Suprapubic skin (tissue), 4 donors: ENCODE measurements around the gene ERVK3-1. TPM values are rescaled to one million over a fixed set of nuclear protein-coding genes. Genes with fewer than 3 reads are reported as not detected.

Source experiments
- DNase-seq, 2 donors: peaks; one replicate each; pipeline ENCODE4 v3.0.0-alpha.2; 2019; ENCODE audit warnings: low spot score in 2 of 2
- H3K27ac ChIP-seq: fragments of 200-600 bp; sonication (generic); one replicate; pipeline ENCODE4 v1.5.1; 2019
- H3K27me3 ChIP-seq: fragments of 200-600 bp; sonication (generic); one replicate; pipeline ENCODE4 v1.5.1; 2019
- H3K36me3 ChIP-seq: fragments of 200-600 bp; sonication (generic); one replicate; pipeline ENCODE4 v1.5.1; 2019
- H3K4me1 ChIP-seq: fragments of 200-600 bp; sonication (generic); one replicate; pipeline ENCODE4 v1.5.1; 2019
- H3K4me3 ChIP-seq: fragments of 200-600 bp; sonication (generic); one replicate; pipeline ENCODE4 v1.5.1; 2019; ENCODE audit warnings: mild to moderate bottlenecking
- H3K9me3 ChIP-seq: fragments of 200-600 bp; sonication (generic); one replicate; pipeline ENCODE4 v1.5.1; 2019
- EP300 ChIP-seq: sonication (generic); formaldehyde crosslinking; IDR thresholded peaks from one replicate; pipeline ENCODE4 v1.6.1; 2017; ENCODE audit warnings: antibody characterized with exemption
- POLR2A ChIP-seq, 2 donors: fragments of 450-650 bp; IDR thresholded peaks; one replicate each; pipeline ENCODE4 v1.6.1; 2017; ENCODE audit warnings: antibody characterized with exemption in 2 of 2, mild to moderate bottlenecking in 2 of 2, moderate library complexity in 2 of 2
- POLR2AphosphoS5 ChIP-seq, 3 donors: sonication (generic); formaldehyde crosslinking; IDR thresholded peaks; one replicate each; pipeline ENCODE4 v1.6.1; 2017; ENCODE audit warnings: antibody characterized with exemption in 3 of 3
- WGBS: methylation state at CpG from one replicate; pipeline ENCODE4 v1.1.5; 2018; 5-methylcytosine and 5-hydroxymethylcytosine counted together
- total RNA-seq, 4 donors: library from RNA; depleted of rRNA; stranded (reverse); fragments of >200 nt; gene quantifications; one replicate each; pipeline ENCODE4 v1.1.0, GENCODE V29; 2016
- TF ChIP-seq, protein P1 (sequence below), 2 donors: fragments of 200-600 bp in 1 of 2; fragments of 450-650 bp in 1 of 2; sonication (generic) in 1 of 2; IDR thresholded peaks; one replicate each; pipeline ENCODE4 v1.5.1; 2016 to 2019; ENCODE audit warnings: antibody characterized with exemption in 2 of 2, mild to moderate bottlenecking in 1 of 2, moderate library complexity in 1 of 2

ERVK3-1 gene
- total RNA-seq, 4 donors from 2014 or later: 36.9 to 70.3 (median 42.1) TPM

DNA sequence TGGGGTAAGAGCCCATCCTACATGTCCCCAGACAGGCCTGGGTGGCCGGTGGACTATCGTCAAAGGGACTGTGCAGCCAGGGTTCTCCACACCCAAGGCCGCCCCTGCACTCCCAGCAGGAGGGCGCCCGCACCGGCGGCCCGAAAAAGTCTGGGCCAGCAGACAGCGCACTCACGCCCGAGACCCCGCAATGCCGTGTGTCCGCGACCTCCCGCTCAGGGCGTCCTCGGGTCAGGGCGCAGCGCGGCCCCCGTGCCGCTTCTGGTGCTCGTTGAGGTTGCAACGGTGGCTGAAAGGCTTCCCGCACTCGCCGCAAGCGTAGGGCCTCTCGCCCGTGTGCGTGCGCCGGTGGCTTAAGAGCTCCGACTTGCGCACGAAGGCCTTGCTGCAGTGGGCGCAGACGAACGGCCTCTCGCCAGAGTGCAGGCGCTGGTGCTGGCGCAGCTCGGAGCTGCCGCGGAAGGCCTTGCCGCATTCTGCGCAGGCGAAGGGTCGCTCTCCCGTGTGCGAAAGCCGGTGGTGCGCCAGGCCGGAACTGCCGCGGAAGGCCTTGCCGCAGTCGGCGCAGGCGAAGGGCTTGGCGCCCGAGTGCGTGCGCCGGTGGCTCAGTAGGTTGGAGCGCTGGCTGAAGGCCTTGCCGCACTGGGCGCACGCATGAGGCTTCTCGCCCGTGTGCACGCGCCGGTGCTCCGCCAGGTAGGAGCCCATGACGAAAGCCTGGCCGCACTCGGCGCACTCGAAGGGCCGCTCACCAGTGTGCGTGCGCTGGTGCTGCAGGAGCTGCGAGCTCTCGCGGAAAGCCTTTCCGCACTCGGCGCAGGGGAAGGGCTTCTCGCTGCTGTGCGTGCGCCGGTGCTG, 51.0 kb downstream of the ERVK3-1 start:
- TF ChIP-seq POLR2AphosphoS5 (IDR thresholded peaks at IDR 0.05) (no peak), EP300 (no peak), POLR2A (IDR thresholded peaks at IDR 0.05) (no peak)
- TF ChIP-seq, protein P1, sequence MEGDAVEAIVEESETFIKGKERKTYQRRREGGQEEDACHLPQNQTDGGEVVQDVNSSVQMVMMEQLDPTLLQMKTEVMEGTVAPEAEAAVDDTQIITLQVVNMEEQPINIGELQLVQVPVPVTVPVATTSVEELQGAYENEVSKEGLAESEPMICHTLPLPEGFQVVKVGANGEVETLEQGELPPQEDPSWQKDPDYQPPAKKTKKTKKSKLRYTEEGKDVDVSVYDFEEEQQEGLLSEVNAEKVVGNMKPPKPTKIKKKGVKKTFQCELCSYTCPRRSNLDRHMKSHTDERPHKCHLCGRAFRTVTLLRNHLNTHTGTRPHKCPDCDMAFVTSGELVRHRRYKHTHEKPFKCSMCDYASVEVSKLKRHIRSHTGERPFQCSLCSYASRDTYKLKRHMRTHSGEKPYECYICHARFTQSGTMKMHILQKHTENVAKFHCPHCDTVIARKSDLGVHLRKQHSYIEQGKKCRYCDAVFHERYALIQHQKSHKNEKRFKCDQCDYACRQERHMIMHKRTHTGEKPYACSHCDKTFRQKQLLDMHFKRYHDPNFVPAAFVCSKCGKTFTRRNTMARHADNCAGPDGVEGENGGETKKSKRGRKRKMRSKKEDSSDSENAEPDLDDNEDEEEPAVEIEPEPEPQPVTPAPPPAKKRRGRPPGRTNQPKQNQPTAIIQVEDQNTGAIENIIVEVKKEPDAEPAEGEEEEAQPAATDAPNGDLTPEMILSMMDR (IDR thresholded peaks at IDR 0.05): no peak
- peak overlapping the region; percentile 27 for H3K4me3 ChIP-seq
- H3K27me3 ChIP-seq: peaks cover 31% of the 10 kb centered on the region
- no peaks in the 10 kb centered on the region for H3K9me3 ChIP-seq
- 52% methylated on average over 8 of the region's 94 CpGs for WGBS
- H3K4me1 ChIP-seq: peaks cover 8% of the 10 kb centered on the region
- no peak overlapping the region for H3K27ac ChIP-seq
- H3K36me3 ChIP-seq: no peaks in the 10 kb centered on the region
- DNase-seq: no peak

DNA sequence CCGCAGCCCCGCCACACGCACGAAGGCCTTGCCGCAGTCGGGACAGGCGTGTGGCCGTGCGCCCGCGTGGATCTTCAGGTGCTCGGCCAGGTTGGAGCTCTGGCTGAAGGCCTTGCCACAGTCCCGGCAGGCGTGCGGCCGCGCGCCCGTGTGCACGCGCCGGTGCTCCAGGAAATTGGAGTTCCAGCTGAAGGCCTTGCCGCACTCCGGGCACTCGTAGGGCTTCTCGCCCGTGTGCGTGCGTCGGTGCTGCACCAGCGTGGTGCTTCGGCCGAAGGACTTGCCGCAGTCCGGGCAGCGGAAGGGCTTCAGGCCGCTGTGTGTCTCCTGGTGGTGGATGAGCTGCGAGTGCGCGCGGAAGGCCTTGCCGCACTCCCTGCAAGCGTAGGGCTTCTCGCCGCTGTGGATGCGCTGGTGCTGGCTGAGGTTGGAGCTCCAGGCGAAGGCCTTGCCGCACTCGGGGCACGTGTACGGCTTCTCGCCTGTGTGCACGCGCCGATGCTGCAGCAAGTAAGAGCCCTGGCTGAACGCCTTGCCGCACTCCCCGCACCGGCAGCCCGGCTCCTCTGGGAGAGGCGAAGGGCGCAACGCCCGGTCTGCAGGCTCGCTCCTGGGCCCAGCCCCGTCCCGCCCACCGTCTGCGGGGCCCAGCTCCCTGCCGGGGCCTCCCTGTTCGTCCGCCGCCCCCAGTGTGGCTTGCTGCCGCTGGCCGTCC, 51.7 kb downstream of the ERVK3-1 start:
- Histone ChIP-seq H3K4me3 (peak overlapping the region; percentile 27), H3K27me3 (peaks cover 26% of the 10 kb centered on the region), H3K9me3 (no peaks in the 10 kb centered on the region), H3K4me1 (peaks cover 13% of the 10 kb centered on the region), H3K27ac (no peak overlapping the region), H3K36me3 (no peaks in the 10 kb centered on the region)
- TF ChIP-seq, protein P1 (IDR thresholded peaks at IDR 0.05): no peak
- no peak for TF ChIP-seq POLR2AphosphoS5 (IDR thresholded peaks at IDR 0.05)
- TF ChIP-seq POLR2A (IDR thresholded peaks at IDR 0.05): no peak
- TF ChIP-seq EP300: no peak
- DNase-seq: no peak
- WGBS: 100% methylated on average over 1 of the region's 75 CpGs

DNA sequence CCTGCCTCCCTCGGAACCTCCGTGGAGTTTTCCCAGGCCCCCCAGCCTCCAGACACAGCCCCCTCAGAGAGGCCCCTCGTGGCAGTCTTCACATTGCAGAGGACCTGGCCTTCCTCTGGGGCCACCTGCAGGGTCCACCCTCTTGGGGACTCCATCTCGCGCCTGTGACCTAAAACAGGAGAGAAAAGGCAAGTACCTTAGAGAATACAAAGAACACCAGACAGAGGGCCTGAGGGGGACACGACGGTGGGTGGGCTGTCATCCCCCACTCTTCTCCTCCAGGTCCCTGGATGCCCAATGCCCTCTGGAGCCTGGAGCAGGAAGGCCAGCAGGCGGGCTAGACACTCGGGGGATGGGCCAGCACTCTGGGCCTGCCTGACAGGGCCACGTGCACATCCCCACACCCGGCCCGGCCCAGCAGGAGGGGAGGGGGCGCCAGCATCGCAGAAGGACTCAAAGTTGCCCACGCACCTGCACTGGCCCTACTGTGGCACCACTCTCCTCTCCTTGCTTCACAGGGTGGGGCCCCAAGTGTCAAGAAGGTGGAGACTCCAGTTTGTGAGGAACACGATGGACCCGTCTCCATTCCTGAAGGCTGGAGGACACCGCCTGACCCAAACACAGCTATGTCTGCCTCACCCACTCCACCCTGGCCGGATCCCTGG, 52.4 kb downstream of the ERVK3-1 start:
- H3K4me1 ChIP-seq: peaks cover 15% of the 10 kb centered on the region
- H3K4me3 ChIP-seq: no peak overlapping the region
- H3K27me3 ChIP-seq: peaks cover 26% of the 10 kb centered on the region
- WGBS: 73% methylated on average over 13 of the region's 19 CpGs
- no peak for DNase-seq
- no peak overlapping the region for H3K27ac ChIP-seq
- no peaks in the 10 kb centered on the region for H3K36me3 ChIP-seq
- TF ChIP-seq EP300 (no peak), POLR2AphosphoS5 (IDR thresholded peaks at IDR 0.05) (no peak), POLR2A (IDR thresholded peaks at IDR 0.05) (no peak)
- TF ChIP-seq, protein P1 (IDR thresholded peaks at IDR 0.05): no peak
- no peaks in the 10 kb centered on the region for H3K9me3 ChIP-seq

DNA sequence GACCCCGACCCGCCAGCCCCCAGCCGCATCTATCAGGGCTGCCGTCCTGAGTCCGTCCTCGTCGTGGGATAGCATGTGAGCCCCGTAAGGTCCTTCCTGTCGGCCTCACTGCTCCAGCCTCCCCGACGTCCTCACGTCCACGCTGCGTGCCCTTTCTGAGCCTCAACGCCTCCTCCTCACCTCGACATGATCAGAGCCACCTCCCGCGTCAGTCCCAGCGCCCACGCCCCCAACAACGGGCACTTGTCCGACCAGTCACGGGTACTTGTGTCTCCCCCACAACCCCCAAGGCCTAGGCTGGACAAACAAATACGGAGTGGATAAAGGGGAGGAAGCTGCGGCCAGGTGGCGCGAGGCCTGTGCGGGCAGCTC, 56.7 kb downstream of the ERVK3-1 start:
- Histone ChIP-seq H3K27me3 (peaks cover 8% of the 10 kb centered on the region), H3K4me1 (peaks cover 16% of the 10 kb centered on the region), H3K4me3 (peak overlapping the region; percentile 82), H3K9me3 (no peaks in the 10 kb centered on the region), H3K27ac (peak overlapping the region; percentile 96), H3K36me3 (peaks cover 4% of the 10 kb centered on the region)
- DNase-seq: peak in 1 of 2 donors; percentile 81
- 3% methylated on average over 22 of the region's 28 CpGs for WGBS
- TF ChIP-seq POLR2A (IDR thresholded peaks at IDR 0.05) (no peak), POLR2AphosphoS5 (IDR thresholded peaks at IDR 0.05) (no peak), EP300 (no peak)
- TF ChIP-seq, protein P1 (IDR thresholded peaks at IDR 0.05): no peak
